Measurements from ENCODE around the gene SOBP. TPM values are rescaled to one million over a fixed set of nuclear protein-coding genes. Genes with fewer than 3 reads are reported as not detected.

Gene SOBP, protein sequence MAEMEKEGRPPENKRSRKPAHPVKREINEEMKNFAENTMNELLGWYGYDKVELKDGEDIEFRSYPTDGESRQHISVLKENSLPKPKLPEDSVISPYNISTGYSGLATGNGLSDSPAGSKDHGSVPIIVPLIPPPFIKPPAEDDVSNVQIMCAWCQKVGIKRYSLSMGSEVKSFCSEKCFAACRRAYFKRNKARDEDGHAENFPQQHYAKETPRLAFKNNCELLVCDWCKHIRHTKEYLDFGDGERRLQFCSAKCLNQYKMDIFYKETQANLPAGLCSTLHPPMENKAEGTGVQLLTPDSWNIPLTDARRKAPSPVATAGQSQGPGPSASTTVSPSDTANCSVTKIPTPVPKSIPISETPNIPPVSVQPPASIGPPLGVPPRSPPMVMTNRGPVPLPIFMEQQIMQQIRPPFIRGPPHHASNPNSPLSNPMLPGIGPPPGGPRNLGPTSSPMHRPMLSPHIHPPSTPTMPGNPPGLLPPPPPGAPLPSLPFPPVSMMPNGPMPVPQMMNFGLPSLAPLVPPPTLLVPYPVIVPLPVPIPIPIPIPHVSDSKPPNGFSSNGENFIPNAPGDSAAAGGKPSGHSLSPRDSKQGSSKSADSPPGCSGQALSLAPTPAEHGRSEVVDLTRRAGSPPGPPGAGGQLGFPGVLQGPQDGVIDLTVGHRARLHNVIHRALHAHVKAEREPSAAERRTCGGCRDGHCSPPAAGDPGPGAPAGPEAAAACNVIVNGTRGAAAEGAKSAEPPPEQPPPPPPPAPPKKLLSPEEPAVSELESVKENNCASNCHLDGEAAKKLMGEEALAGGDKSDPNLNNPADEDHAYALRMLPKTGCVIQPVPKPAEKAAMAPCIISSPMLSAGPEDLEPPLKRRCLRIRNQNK
- 1.5 and 1.8 TPM in 2 replicates for total RNA-seq

DNA sequence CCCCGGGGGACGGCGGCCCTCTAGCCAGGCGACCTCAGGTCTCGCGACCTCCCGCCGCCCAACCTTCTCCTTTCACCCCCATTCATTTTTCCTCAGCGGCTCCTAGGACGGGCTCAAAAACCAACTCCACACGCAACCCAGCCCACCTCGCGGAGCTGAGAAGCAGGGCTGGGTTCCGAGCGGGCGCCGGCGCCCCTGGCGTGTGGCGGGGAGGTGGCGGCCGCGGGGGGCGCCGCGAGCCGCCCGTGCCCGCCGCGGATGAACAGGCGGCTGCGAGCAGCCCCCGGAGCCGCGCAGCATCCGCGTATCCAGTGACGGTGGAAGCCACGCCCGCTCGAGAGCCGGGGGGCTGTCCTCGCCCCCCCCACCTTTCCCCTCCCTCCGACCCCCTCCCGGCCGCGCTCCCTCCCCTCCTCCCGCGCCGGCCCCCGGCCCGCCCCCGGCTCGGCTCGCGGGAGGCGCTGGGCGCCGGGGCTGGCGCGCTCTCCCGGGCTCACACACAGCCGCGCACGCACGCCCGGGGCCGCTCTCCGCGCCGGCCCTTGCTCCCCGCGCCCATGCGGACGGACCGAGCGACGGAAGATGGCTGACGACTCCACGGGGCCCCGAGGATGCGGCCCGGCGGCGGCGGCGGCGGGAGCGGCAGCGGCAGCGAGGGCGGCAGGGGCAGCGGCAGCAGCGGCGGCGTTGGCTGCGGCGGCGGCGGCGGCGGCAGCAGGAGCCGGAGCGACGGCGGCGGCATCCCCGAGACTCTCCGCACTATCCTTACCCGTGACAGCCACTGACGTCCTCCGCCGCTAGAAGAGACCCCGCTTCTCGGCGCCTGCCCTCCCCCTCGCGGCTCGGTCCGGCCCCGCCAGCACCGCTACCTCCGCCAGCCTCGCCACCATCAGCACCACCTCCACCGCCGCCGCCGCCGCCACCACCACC lies at the start of gene SOBP:
Gene SOBP, plus strand, starts transcription at position 482 of the 930 bp plus-strand sequence. CDS start 500 bp downstream, outside the sequence.

DNA sequence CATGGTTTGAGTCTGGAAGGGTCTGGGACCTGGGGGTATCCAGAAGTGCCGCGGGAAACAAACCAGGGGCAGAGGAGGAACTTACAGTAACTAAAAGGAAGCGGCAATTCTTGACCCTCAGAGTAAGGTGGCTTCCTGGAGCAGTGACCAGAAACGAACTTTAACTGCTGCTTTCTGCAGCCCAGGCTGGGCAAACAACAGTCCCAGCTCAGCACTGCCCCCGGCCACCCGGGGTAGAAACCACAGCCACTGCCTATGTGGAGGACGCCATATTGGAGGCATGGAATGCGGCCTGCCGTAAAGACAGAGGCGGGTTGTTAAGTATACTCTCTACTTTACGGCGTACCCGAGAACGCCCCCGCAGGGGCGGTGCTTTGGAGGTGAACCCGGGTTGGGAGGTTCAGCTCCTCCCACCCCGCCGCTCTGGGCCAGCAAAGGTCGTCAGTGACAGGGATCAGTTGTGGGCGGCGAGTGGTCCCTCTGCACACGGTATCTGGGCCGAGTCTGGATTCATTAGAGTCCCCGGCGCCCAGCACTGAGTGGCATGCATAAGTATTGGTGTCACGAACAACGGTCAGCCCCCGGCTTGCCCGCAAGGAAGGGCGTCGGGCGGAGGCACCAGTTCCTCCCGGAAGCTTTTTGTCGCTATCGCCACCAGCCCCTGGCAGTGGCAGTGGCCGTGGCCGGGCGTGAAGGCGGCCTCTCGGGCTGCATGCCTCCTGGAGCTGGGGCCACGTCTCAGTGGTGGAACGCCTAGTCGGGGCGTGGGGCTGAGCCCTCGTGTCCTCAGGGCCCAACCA lies 30.4 kb upstream of the SOBP start, which contains the start of gene PDSS2:
Gene PDSS2, minus strand, starts transcription at position 282 of the 800 bp plus-strand sequence. Its CDS starts 279 bp downstream, at position 3.

Other genes with a start within 250 kb of the SOBP start
- 9.7 and 11.3 TPM in 2 replicates for gene PDSS2, start 30.6 kb upstream of the SOBP start, total RNA-seq

Data from bronchus fibroblast of lung (primary cell).